K562 (cell line): ENCODE results near the gene IREB2. TPM values are rescaled to one million over a fixed set of nuclear protein-coding genes. Genes with fewer than 3 reads are reported as not detected.

Experiments used
- ARID1B ChIP-seq: fragments of 450-650 bp; IDR thresholded peaks from 2 replicates; pipeline ENCODE4 v1.6.1; 2016; ENCODE audit warnings: antibody characterized with exemption, mild to moderate bottlenecking, inconsistent platforms
- BRD9 ChIP-seq: fragments of 450-650 bp; IDR thresholded peaks from 2 replicates; pipeline ENCODE4 v1.6.1; 2018; ENCODE audit warnings: low read depth; ENCODE audit not compliant: partially characterized antibody
- CHAMP1 ChIP-seq: fragments of 450-650 bp; IDR thresholded peaks from 2 replicates; pipeline ENCODE4 v1.6.1; 2016; ENCODE audit warnings: mild to moderate bottlenecking
- E2F6 ChIP-seq, 2 experiments: IDR thresholded peaks; 2 replicates each; pipeline ENCODE4 v1.6.1; 2011; ENCODE audit warnings: borderline replicate concordance in 1 of 2, control low read depth in 1 of 2, low read depth in 1 of 2, low read length in 1 of 2, mild to moderate bottlenecking in 1 of 2, mixed read lengths in 1 of 2, moderate library complexity in 1 of 2; ENCODE audit not compliant: insufficient read depth in 1 of 2, insufficient read length in 1 of 2, poor library complexity in 1 of 2, severe bottlenecking in 1 of 2; ENCODE audit errors: extremely low read depth in 1 of 2
- ETV1 ChIP-seq: fragments of 450-650 bp; conservative IDR thresholded peaks from 2 replicates; pipeline ENCODE4 v1.6.1; 2016; ENCODE audit warnings: missing genetic modification characterization, control low read depth, low read depth, missing compliant biosample characterization
- JUND ChIP-seq, 2 experiments: IDR thresholded peaks; 2 replicates in 1 of 2; 3 replicates in 1 of 2; pipeline ENCODE4 v1.6.1; 2011; ENCODE audit warnings: borderline replicate concordance in 2 of 2, low read depth in 2 of 2, low read length in 2 of 2, improper control_type of control experiment in 1 of 2, missing biosample characterization in 1 of 2, missing genetic modification characterization in 1 of 2, missing genetic modification reagents in 1 of 2
- LEF1 ChIP-seq: fragments of 450-650 bp; IDR thresholded peaks from 2 replicates; pipeline ENCODE4 v1.6.1; 2016; ENCODE audit warnings: mild to moderate bottlenecking
- SMARCE1 ChIP-seq: fragments of 450-650 bp; IDR thresholded peaks from 2 replicates; pipeline ENCODE4 v1.7.1; 2016; ENCODE audit warnings: mild to moderate bottlenecking
- TEAD4 ChIP-seq, 2 experiments: sonication (generic) in 1 of 2; formaldehyde crosslinking in 1 of 2; IDR thresholded peaks; 2 replicates each; pipeline versions ENCODE4 v1.6.1 to v1.8.0; 2012 to 2022; ENCODE audit warnings: borderline replicate concordance in 1 of 2, inconsistent platforms in 1 of 2, low read length in 1 of 2, mild to moderate bottlenecking in 1 of 2, missing genetic modification reagents in 1 of 2
- ZNF134 ChIP-seq: fragments of 250-450 bp; sonication (Bioruptor Pico); conservative IDR thresholded peaks from 2 replicates; pipeline ENCODE4 v1.4.0; 2020
- ZNF184 ChIP-seq: sonication (generic); formaldehyde crosslinking; IDR thresholded peaks from 2 replicates; pipeline ENCODE4 v1.5.0; 2020; ENCODE audit warnings: missing genetic modification reagents
- ZNF316 ChIP-seq: fragments of 450-650 bp; IDR thresholded peaks from 2 replicates; pipeline ENCODE4 v1.6.1; 2016
- polyA plus RNA-seq, 8 experiments: library from polyadenylated mRNA; depleted of rRNA in 4 of 8; stranded (reverse) in 5 of 8; unstranded in 3 of 8; fragments of >200 nt; fragmentation: Nextera tagmentation in 2 of 8; fragmentation: Illumina TruSeq in 1 of 8; extraction: Ambion mirVana in 2 of 8; extraction: Trizol in 1 of 8; gene quantifications; 2 replicates each; pipeline versions ENCODE4 v1.2.1 to v1.2.3, GENCODE V29; 2011 to 2014; ENCODE audit warnings: inconsistent platforms in 1 of 8, missing spikeins in 1 of 8
- total RNA-seq, 7 experiments: library from RNA; depleted of rRNA in 6 of 7; stranded (reverse); fragments of >200 nt in 6 of 7; fragmentation: Illumina TruSeq in 2 of 7; extraction: Trizol in 2 of 7; gene quantifications; 2 replicates each; pipeline versions ENCODE4 v1.2.1 to v1.2.3, GENCODE V29; 2011 to 2021; ENCODE audit warnings: low replicate concordance in 1 of 7

IREB2 gene
- total and polyA plus RNA-seq, 9 of the 15 experiments (the other 6 are each of a cell fraction or from before 2014, with no cell fraction given), result 16.8 to 61.7 (median 34.0) TPM

DNA sequence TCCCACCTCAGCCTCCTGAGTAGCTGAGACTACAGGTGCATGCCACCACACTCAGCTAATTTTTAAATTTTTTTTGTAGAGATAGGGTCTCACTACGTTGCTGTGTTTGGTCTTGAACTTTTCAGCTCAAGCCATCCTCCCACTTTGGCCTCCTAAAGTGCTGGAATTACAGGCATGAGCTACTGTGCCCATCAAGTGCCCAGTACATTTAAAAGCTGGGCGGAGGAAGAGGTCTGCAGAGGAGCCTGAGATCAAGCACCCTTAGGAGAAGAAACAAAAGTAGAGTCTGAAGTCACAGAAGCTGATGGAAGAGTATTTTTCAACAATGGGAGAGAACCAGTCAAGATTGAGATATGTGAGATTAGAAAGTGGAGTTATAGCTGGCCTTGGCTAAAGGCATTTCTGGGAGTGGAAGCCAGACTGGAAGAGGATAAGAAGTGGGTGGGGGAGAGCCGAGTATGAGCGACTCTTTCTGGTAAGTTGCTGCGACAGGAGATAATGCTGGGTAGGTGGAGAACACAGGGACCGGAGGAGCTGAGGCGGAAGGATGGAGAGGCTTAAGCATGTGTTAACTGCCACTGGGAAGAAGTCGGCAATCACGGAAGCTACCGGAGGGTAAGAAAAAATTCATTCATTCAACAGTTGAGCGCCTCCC, 782 bp upstream of the IREB2 start (continued):
- peak; percentile 77 for TF ChIP-seq SMARCE1
- TF ChIP-seq LEF1, result 0 out of 2 replicates have a peak, but pooled peaks have one; percentile 49
- peak; percentile 45; the same call in 1 of the 2 replicates for TF ChIP-seq ZNF316
- TF ChIP-seq E2F6 (IDR thresholded peaks at IDR 0.05; ENCODE audit: borderline replicate concordance in 1 of 2, extremely low read depth in 1 of 2, insufficient read depth in 1 of 2, insufficient read length in 1 of 2, low read depth in 1 of 2, low read length in 1 of 2, poor library complexity in 1 of 2, severe bottlenecking in 1 of 2), result peak in 1 of 2 experiments; percentile 47
- peak; percentile 3; the same call in 1 of the 2 replicates for TF ChIP-seq TEAD4 (IDR thresholded peaks at IDR 0.05; ENCODE audit: low read length)
- TF ChIP-seq TEAD4 (CRISPR knock-in tag; IDR thresholded peaks at IDR 0.05; ENCODE audit: borderline replicate concordance), result no peak
- TF ChIP-seq ETV1, result peak; percentile 49; the same call in 1 of the 2 replicates
- 0 out of 2 replicates have a peak, but pooled peaks have one; percentile 63 for TF ChIP-seq ZNF184
- no peak for TF ChIP-seq ZNF134 (CRISPR knock-in tag)
- 0 out of 2 replicates have a peak, but pooled peaks have one; percentile 1 for TF ChIP-seq JUND (IDR thresholded peaks at IDR 0.05; ENCODE audit: borderline replicate concordance, low read depth, low read length)
- no peak for TF ChIP-seq JUND (tag; IDR thresholded peaks at IDR 0.05; ENCODE audit: borderline replicate concordance, low read depth, low read length)
- peak; percentile 75 for TF ChIP-seq BRD9
- peak; percentile 74 for TF ChIP-seq ARID1B
- TF ChIP-seq CHAMP1, result no peak
